Common myeloid progenitor, CD34-positive (primary cell): ENCODE measurements around the gene CDH22.

Experiments
- CTCF ChIA-PET: fragments of 350-600 bp; sonication (Branson Sonifier 250); formaldehyde crosslinking; loops from one replicate; lab custom pipeline; 2021; ENCODE audit warnings: antibody characterized with exemption; lab: Charles Lee
- POLR2A ChIA-PET: fragments of 350-600 bp; sonication (Branson Sonifier 250); formaldehyde crosslinking; loops from one replicate; lab custom pipeline; 2021; ENCODE audit warnings: antibody characterized with exemption; lab: Charles Lee
- DNase-seq, 3 donors: peaks; one replicate each; pipeline versions ENCODE4 v3.0.0 to v3.0.0-alpha.2; 2013
- H3K27ac ChIP-seq, 2 experiments: 1 replicate in 1 of 2; 2 replicates in 1 of 2; pipeline ENCODE4 v1.7.0; 2013; ENCODE audit warnings: inconsistent platforms in 2 of 2, low read length in 2 of 2, mild to moderate bottlenecking in 2 of 2, low read depth in 1 of 2, moderate library complexity in 1 of 2; ENCODE audit not compliant: severe bottlenecking in 2 of 2, insufficient read depth in 1 of 2, poor library complexity in 1 of 2
- H3K27me3 ChIP-seq, 5 experiments: replicated peaks in 2 of 5; 1 replicate in 3 of 5; 2 replicates in 2 of 5; pipeline versions ENCODE4 v1.6.1 to v1.7.0; 2013; ENCODE audit warnings: low read length in 4 of 5, mild to moderate bottlenecking in 2 of 5, moderate library complexity in 2 of 5, inconsistent platforms in 1 of 5; ENCODE audit not compliant: insufficient read depth in 5 of 5, control insufficient read depth in 4 of 5
- H3K36me3 ChIP-seq, 4 experiments: 1 replicate in 2 of 4; 2 replicates in 2 of 4; pipeline versions ENCODE4 v1.6.1 to v1.7.0; 2013; ENCODE audit warnings: low read length in 3 of 4, control low read depth in 1 of 4, mild to moderate bottlenecking in 1 of 4; ENCODE audit not compliant: control insufficient read depth in 4 of 4, insufficient read depth in 4 of 4
- H3K4me1 ChIP-seq, 4 experiments: 1 replicate in 3 of 4; 2 replicates in 1 of 4; pipeline versions ENCODE4 v1.6.1 to v1.7.1; 2013; ENCODE audit warnings: low read length in 3 of 4, mild to moderate bottlenecking in 3 of 4, control low read depth in 1 of 4, inconsistent platforms in 1 of 4, moderate library complexity in 1 of 4; ENCODE audit not compliant: control insufficient read depth in 4 of 4, insufficient read depth in 4 of 4; ENCODE audit errors: control extremely low read depth in 1 of 4
- H3K4me3 ChIP-seq, 7 experiments: 1 replicate in 4 of 7; 2 replicates in 3 of 7; pipeline versions ENCODE4 v1.5.1 to v1.7.0; 2013; ENCODE audit warnings: mild to moderate bottlenecking in 7 of 7, low read length in 6 of 7, moderate library complexity in 6 of 7, inconsistent platforms in 2 of 7, low read depth in 2 of 7, control low read depth in 1 of 7; ENCODE audit not compliant: insufficient read depth in 4 of 7, control insufficient read depth in 1 of 7; ENCODE audit errors: extremely low read depth in 1 of 7
- H3K9me3 ChIP-seq, 5 experiments: 1 replicate in 4 of 5; 2 replicates in 1 of 5; pipeline versions ENCODE4 v1.6.1 to v1.7.1; 2013; ENCODE audit warnings: low read length in 4 of 5, mild to moderate bottlenecking in 2 of 5, inconsistent platforms in 1 of 5, low read depth in 1 of 5, moderate library complexity in 1 of 5; ENCODE audit not compliant: control insufficient read depth in 4 of 5, insufficient read depth in 2 of 5; ENCODE audit errors: control extremely low read depth in 1 of 5
- WGBS: methylation state at CpG from one replicate; pipeline ENCODE4 v1.1.5; 2013; ENCODE audit not compliant: insufficient coverage; 5-methylcytosine and 5-hydroxymethylcytosine counted together

Gene CDH22

DNA sequence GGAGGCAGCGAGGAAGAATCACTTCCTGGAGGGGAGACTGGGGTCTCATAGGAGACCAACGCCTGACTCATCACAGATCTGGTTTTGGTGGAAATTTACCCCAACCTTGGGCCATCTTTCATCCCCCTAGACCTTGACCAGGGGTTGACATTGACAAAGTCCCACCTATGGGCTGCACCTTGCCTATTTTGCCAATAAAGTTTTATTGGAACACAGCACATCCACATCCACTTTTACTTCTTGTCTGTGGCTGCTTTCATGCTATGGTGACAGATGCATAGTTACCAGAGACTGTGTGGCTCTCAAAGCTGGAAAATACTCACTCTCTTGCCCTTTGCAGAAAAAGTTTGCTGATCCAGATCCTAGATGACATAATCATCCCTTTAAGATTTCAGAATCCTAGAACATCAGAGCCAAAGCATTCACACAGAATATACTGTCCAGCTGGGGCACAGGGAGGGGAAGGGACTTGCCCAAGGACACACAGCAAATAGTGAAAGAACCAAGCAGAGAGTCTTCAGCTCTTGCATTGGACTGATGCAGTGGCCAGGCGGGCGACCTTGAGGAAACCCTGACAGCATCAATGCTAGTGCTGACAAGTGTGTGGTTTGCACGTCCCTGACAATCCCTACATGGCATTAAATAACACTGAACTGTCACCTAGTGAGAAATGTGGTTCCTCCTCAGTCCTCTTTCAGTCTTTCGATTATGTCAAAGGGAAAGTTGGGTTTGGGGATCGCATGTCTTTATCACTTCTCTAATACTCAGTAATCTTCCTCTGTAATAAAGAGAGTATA, 149.0 kb downstream of the CDH22 start:
- ChIA-PET POLR2A (no interaction called here), CTCF (no interaction called here)
- H3K27ac ChIP-seq, result no peak overlapping the region
- H3K27me3 ChIP-seq, result peaks cover 0 to 40% (median 16%) of the 10 kb centered on the region in 5 experiments
- H3K36me3 ChIP-seq, result no peaks in the 10 kb centered on the region
- no peak overlapping the region for H3K4me3 ChIP-seq
- no peaks in the 10 kb centered on the region for H3K4me1 ChIP-seq
- no peak for DNase-seq
- WGBS, result 85% methylated on average over 6 of the region's 7 CpGs
- H3K9me3 ChIP-seq, result no peaks in the 10 kb centered on the region

DNA sequence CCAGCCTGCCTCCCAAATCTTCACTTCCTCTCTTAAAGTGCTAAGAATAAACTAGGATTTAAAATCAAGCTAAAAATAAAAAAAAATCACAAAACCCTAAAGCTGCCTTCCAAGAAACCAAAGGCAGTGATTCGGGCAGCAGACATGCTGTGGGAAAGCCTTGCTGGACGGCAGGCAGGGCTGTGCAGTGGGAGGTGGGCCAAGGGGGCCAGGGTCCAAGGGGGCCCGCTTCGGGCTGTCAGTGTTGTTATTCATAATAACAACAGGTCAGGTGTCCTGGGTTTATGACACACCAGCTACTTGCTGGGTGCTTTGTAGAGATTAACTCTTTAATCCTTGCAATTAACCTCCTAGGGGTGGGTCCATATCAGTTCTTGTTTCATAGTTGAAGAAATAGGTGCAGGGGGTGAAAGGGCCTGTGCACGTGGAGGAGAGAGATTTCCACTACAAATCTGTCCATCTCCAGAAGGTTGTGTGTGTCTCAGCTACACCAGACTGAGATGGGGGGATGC, 149.8 kb downstream of the CDH22 start:
- CTCF ChIA-PET, result interaction anchor here (1.7 kb wide), 2 partner anchors 8 to 15 kb away, joined by 5 read pairs; no protein-coding TSS in a partner anchor
- DNase-seq, result no peak
- POLR2A ChIA-PET, result no interaction called here
- Histone ChIP-seq H3K27me3 (peaks cover 0 to 43% (median 16%) of the 10 kb centered on the region in 5 experiments), H3K9me3 (no peaks in the 10 kb centered on the region), H3K4me3 (no peak overlapping the region), H3K4me1 (no peaks in the 10 kb centered on the region), H3K36me3 (no peaks in the 10 kb centered on the region), H3K27ac (no peak overlapping the region)
- no CpG with 5 or more reads among the region's 5 CpGs for WGBS

DNA sequence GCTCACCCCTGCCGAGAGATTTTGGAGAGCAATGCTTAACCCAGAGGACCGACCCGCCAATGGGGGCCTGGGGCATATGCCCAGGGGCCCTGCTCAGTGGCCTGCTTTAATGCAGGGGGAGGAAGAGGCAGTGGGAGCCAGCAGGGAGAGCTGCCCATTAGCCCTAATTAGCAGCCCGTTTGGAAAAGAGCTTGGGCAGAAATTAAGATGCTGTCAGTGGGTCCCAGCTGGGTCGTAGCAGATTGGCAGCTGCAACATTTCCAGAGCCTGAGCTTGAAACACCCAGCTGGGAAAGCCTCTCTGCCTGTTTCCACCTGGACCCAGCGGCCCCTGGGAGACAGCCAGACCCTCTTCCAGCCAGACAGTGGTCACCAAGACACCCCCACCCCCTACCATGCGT, 150.7 kb downstream of the CDH22 start:
- POLR2A ChIA-PET, result no interaction called here
- Histone ChIP-seq H3K9me3 (no peaks in the 10 kb centered on the region), H3K27ac (no peak overlapping the region), H3K36me3 (no peaks in the 10 kb centered on the region), H3K27me3 (peaks cover 0 to 48% (median 15%) of the 10 kb centered on the region in 5 experiments), H3K4me3 (no peak overlapping the region), H3K4me1 (no peaks in the 10 kb centered on the region)
- 89% methylated on average over 6 of the region's 7 CpGs for WGBS
- DNase-seq, result no peak
- CTCF ChIA-PET, result interaction anchor here (1.7 kb wide), 2 partner anchors 9 to 16 kb away, joined by 5 read pairs; no protein-coding TSS in a partner anchor

GRCh38 chr20:46157076-46157592, 151.2 kb downstream of the CDH22 start:
- WGBS, result 90% methylated on average over 5 of the region's 6 CpGs
- ChIA-PET CTCF (interaction anchor here (1.7 kb wide), 2 partner anchors 10 to 17 kb away, joined by 5 read pairs; no protein-coding TSS in a partner anchor), POLR2A (no interaction called here)
- Histone ChIP-seq H3K36me3 (no peaks in the 10 kb centered on the region), H3K27me3 (peaks cover 0 to 47% (median 12%) of the 10 kb centered on the region in 5 experiments), H3K4me1 (no peaks in the 10 kb centered on the region), H3K9me3 (no peaks in the 10 kb centered on the region), H3K27ac (no peak overlapping the region), H3K4me3 (no peak overlapping the region)
- DNase-seq, result no peak

- Histone ChIP-seq H3K27me3 (peaks cover 0 to 39% (median 11%) of the 10 kb centered on the region in 5 experiments), H3K27ac (no peak overlapping the region), H3K4me1 (no peaks in the 10 kb centered on the region), H3K4me3 (no peak overlapping the region), H3K36me3 (no peaks in the 10 kb centered on the region), H3K9me3 (no peaks in the 10 kb centered on the region)
- POLR2A ChIA-PET, result no interaction called here
- DNase-seq, result no peak
- 75% methylated on average over 8 of the region's 8 CpGs for WGBS
- CTCF ChIA-PET, result no interaction called here
These were observed 152.2 kb downstream of the CDH22 start for GRCh38 chr20:46156065-46156464.

DNA sequence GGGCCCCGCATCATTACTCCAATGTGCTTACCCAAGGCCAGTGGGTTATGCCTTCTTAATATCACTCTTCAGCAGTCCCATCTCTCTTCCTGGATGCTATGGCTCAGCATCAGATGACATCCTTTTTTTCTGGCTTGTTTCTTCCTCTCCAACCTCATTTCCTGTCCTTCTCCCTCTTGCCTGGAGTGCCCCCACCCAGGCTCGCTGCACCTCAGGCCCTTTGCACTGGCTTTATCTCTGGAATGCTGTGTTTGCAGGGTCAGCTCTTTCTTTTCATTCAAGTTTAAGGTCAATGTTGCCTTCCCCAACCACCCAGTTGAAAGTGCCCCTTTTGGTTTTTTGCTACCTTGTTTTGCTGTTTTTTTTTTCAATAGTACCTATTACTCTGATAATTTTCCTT, 153.5 kb downstream of the CDH22 start:
- WGBS, result 88% methylated on average over 2 of the region's 2 CpGs
- DNase-seq, result no peak
- no peaks in the 10 kb centered on the region for H3K9me3 ChIP-seq
- H3K27ac ChIP-seq, result no peak overlapping the region
- H3K27me3 ChIP-seq, result peaks cover 0 to 27% (median 11%) of the 10 kb centered on the region in 5 experiments
- ChIA-PET POLR2A (no interaction called here), CTCF (no interaction called here)
- H3K36me3 ChIP-seq, result no peaks in the 10 kb centered on the region
- no peak overlapping the region for H3K4me3 ChIP-seq
- H3K4me1 ChIP-seq, result no peaks in the 10 kb centered on the region

- Histone ChIP-seq H3K27ac (no peak overlapping the region), H3K4me1 (no peaks in the 10 kb centered on the region), H3K27me3 (peaks cover 0 to 23% (median 6%) of the 10 kb centered on the region in 5 experiments), H3K4me3 (no peak overlapping the region), H3K36me3 (no peaks in the 10 kb centered on the region), H3K9me3 (no peaks in the 10 kb centered on the region)
- no peak for DNase-seq
- POLR2A ChIA-PET, result no interaction called here
- WGBS, result 100% methylated on average over 5 of the region's 5 CpGs
- CTCF ChIA-PET, result interaction anchor here (1.2 kb wide), 1 partner anchor 12 kb away, joined by 3 read pairs; no protein-coding TSS in a partner anchor
These were observed 154.0 kb downstream of the CDH22 start for GRCh38 chr20:46154305-46154704.
